Measurements from ENCODE around the gene BHLHE41.

BHLHE41 gene

DNA sequence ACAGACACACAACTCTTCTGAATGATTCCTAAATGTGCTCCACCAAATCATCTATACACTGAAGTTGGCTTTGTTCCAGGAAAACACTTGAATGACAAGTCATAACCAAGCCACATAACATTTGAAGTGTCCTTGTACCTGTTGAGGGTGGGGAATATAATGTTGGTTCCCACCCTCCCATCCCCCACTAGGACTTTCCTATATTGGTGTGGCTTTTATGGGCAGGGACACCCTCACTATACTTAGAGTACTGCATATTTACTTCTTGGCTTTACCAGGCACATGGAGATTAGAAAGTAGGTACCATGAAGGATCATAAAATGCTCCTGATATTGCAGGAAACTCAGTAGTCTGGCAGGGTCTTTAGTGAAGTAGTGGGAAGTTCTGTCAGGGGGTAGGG lies 9.7 kb upstream of the BHLHE41 start:
- no peak for TF ChIP-seq ZFX (IDR thresholded peaks at IDR 0.05; ENCODE audit: borderline replicate concordance)
- TF ChIP-seq, protein P1, sequence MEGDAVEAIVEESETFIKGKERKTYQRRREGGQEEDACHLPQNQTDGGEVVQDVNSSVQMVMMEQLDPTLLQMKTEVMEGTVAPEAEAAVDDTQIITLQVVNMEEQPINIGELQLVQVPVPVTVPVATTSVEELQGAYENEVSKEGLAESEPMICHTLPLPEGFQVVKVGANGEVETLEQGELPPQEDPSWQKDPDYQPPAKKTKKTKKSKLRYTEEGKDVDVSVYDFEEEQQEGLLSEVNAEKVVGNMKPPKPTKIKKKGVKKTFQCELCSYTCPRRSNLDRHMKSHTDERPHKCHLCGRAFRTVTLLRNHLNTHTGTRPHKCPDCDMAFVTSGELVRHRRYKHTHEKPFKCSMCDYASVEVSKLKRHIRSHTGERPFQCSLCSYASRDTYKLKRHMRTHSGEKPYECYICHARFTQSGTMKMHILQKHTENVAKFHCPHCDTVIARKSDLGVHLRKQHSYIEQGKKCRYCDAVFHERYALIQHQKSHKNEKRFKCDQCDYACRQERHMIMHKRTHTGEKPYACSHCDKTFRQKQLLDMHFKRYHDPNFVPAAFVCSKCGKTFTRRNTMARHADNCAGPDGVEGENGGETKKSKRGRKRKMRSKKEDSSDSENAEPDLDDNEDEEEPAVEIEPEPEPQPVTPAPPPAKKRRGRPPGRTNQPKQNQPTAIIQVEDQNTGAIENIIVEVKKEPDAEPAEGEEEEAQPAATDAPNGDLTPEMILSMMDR (IDR thresholded peaks at IDR 0.05) = no peak
- no peak overlapping the region for H3K27ac ChIP-seq

DNA sequence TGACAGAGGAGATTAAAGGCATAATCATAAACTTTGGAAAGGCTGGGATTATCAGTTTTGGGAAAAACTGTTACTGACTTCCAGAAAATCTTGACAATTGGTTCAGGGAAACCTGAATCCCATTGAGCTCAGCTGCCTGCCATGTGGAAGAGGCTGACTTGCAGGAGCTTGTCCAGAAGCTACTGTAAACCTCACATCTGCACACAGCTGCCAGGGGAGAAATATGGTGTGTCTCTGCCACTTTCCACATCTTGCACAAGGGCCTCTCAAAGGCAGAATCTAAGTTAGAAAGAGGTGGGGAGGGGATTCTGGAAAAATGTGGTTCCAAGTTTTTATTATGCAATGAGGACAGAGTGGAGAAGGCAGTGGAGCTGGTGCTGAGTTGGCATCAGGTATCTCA lies 8.7 kb upstream of the BHLHE41 start:
- no peak overlapping the region for H3K27ac ChIP-seq
- TF ChIP-seq, protein P1 (IDR thresholded peaks at IDR 0.05) = no peak
- TF ChIP-seq ZFX (IDR thresholded peaks at IDR 0.05; ENCODE audit: borderline replicate concordance) = no peak

DNA sequence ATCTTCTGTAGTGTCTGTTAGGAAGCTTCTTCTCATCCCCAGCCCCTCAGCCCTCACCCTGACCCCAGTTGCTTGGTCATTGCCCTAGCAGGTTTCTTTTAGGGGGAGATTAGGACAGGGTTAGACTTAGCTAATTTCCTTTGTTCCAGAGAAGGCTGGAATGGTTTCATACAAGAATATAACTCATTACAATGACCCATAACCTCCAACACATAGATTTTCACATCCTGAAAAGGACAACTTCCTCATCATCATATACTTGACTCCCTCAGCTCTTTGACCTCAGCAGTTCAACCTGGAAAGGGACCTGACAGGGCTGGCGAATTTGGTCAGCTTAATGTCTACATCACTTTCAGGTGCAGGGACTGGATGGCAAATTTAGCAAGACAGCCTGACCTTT lies 8.0 kb upstream of the BHLHE41 start:
- H3K27ac ChIP-seq = no peak overlapping the region
- no peak for TF ChIP-seq ZFX (IDR thresholded peaks at IDR 0.05; ENCODE audit: borderline replicate concordance)
- TF ChIP-seq, protein P1 (IDR thresholded peaks at IDR 0.05) = no peak

DNA sequence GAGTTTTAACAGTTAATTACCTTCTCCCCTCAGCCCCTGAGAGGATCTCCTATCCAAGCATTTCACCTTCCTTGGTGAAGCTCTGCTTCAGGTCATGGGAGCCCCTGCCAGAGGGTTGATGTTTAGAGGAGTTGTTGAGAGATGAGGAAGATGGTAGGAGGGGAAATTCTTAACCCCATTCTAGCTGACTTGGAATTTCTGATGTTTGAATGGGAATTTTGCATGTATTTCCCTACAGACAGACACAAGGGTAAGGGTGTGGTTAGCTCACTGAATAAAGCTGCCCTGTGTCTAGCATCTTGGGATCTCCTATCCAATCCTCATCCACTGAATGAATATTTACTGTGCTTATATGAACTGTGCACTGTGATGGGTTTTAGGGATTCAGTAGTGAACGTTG lies 7.1 kb upstream of the BHLHE41 start:
- TF ChIP-seq ZFX (IDR thresholded peaks at IDR 0.05; ENCODE audit: borderline replicate concordance) = no peak
- TF ChIP-seq, protein P1 (IDR thresholded peaks at IDR 0.05) = no peak
- H3K27ac ChIP-seq = no peak overlapping the region

DNA sequence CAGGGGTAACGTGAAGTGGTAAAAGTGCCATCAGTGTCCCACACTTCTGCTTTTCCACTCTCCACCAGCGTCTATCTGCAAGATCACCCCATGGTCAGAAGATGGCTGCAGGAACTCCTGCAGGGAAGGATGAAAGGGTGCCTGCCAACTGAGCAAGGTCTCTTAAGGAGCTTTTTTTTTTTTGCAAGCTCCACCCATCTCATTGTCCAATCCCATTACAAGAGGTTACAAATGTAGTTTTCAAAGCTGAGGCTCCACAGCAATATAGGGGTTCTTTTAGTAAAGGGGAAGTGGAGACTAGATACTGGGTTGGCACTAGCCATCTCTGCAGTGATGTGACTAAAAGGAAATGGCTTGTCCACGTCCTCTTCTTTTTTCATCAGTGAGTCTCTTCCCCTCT lies 5.9 kb upstream of the BHLHE41 start:
- no peak overlapping the region for H3K27ac ChIP-seq
- TF ChIP-seq, protein P1 (IDR thresholded peaks at IDR 0.05) = no peak
- no peak for TF ChIP-seq ZFX (IDR thresholded peaks at IDR 0.05; ENCODE audit: borderline replicate concordance)

DNA sequence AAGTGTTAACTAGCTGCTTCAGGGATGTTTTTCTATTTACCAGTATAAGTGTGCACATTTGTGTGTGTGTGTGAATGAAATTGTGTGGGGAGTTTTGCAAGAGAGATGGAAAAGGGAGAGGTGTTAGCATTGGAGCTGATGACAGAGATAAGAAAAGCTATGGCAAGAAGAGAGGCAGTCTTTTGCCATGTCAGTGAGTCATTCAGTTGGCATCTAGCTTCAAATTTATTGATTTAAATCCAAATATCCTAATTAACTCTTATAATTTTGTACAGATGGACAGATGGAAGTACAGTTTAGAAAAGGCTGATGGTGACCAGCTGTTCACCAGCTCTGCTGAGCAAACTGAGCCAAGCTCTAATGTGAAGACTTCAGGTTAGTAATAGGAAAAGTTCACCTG lies 3.3 kb upstream of the BHLHE41 start:
- no peak overlapping the region for H3K27ac ChIP-seq
- TF ChIP-seq, protein P1 (IDR thresholded peaks at IDR 0.05) = no peak
- TF ChIP-seq ZFX (IDR thresholded peaks at IDR 0.05; ENCODE audit: borderline replicate concordance) = no peak

DNA sequence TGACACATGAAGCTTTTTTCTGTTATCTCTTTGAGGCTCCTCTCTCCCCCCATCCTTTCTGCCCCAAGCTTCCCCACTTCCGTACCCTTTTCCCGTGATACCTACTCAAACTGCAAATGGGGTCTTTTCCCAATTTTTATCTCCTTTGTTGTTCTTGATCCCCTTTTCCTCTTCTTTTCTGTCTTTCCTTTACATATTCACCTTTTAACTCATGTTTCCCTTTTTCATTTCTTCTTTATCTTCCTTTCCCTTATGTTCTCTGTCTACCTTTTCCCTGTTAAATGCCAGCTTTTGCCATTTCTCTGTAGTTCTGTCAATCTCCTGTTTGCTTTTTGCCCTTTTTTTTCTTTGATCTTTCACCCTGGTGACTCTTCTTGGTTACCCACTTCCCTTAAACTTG lies 2.6 kb upstream of the BHLHE41 start:
- H3K27ac ChIP-seq = no peak overlapping the region
- TF ChIP-seq, protein P1 (IDR thresholded peaks at IDR 0.05) = no peak
- no peak for TF ChIP-seq ZFX (IDR thresholded peaks at IDR 0.05; ENCODE audit: borderline replicate concordance)
